ENCODE data around the gene PADI4.

PADI4 gene

GRCh38 chr1:17272066-17272465, 35.9 kb upstream of the PADI4 start:
- Histone ChIP-seq H3K9ac (ENCODE audit: low read length) (no peak overlapping the region), H3K4me3 (ENCODE audit: low read depth, low read length) (no peak overlapping the region), H3K9me3 (ENCODE audit: control insufficient read depth, insufficient read depth, low read depth, low read length) (no peaks in the 10 kb centered on the region), H3K27ac (ENCODE audit: low read depth, low read length) (no peak overlapping the region), H3K4me1 (ENCODE audit: control insufficient read depth, insufficient read depth, low read length) (peaks cover 4% of the 10 kb centered on the region; the same call in 1 of the 2 replicates), H3K27me3 (ENCODE audit: control insufficient read depth, insufficient read depth, low read length) (no peaks in the 10 kb centered on the region), H3K36me3 (ENCODE audit: control insufficient read depth, insufficient read depth, low read length) (no peaks in the 10 kb centered on the region)

GRCh38 chr1:17272646-17273045, 35.4 kb upstream of the PADI4 start:
- Histone ChIP-seq H3K4me1 (ENCODE audit: control insufficient read depth, insufficient read depth, low read length) (peaks cover 4% of the 10 kb centered on the region; the same call in 1 of the 2 replicates), H3K9me3 (ENCODE audit: control insufficient read depth, insufficient read depth, low read depth, low read length) (no peaks in the 10 kb centered on the region), H3K27ac (ENCODE audit: low read depth, low read length) (no peak overlapping the region), H3K36me3 (ENCODE audit: control insufficient read depth, insufficient read depth, low read length) (no peaks in the 10 kb centered on the region), H3K9ac (ENCODE audit: low read length) (no peak overlapping the region), H3K4me3 (ENCODE audit: low read depth, low read length) (no peak overlapping the region), H3K27me3 (ENCODE audit: control insufficient read depth, insufficient read depth, low read length) (no peaks in the 10 kb centered on the region)

- H3K9me3 ChIP-seq (ENCODE audit: control insufficient read depth, insufficient read depth, low read depth, low read length) = no peaks in the 10 kb centered on the region
- peaks cover 4% of the 10 kb centered on the region; the same call in 1 of the 2 replicates for H3K4me1 ChIP-seq (ENCODE audit: control insufficient read depth, insufficient read depth, low read length)
- H3K36me3 ChIP-seq (ENCODE audit: control insufficient read depth, insufficient read depth, low read length) = no peaks in the 10 kb centered on the region
- H3K27me3 ChIP-seq (ENCODE audit: control insufficient read depth, insufficient read depth, low read length) = no peaks in the 10 kb centered on the region
- H3K4me3 ChIP-seq (ENCODE audit: low read depth, low read length) = no peak overlapping the region
- H3K9ac ChIP-seq (ENCODE audit: low read length) = no peak overlapping the region
- no peak overlapping the region for H3K27ac ChIP-seq (ENCODE audit: low read depth, low read length)
Observed at GRCh38 chr1:17273096-17273495, 34.9 kb upstream of the PADI4 start.

GRCh38 chr1:17274186-17275170, 33.5 kb upstream of the PADI4 start:
- Histone ChIP-seq H3K4me3 (ENCODE audit: low read depth, low read length) (no peak overlapping the region), H3K27me3 (ENCODE audit: control insufficient read depth, insufficient read depth, low read length) (no peaks in the 10 kb centered on the region), H3K9ac (ENCODE audit: low read length) (no peak overlapping the region)

GRCh38 chr1:17276568-17276967, 31.4 kb upstream of the PADI4 start:
- Histone ChIP-seq H3K4me1 (ENCODE audit: control insufficient read depth, insufficient read depth, low read length) (peaks cover 4% of the 10 kb centered on the region; the same call in 1 of the 2 replicates), H3K27me3 (ENCODE audit: control insufficient read depth, insufficient read depth, low read length) (no peaks in the 10 kb centered on the region), H3K27ac (ENCODE audit: low read depth, low read length) (no peak overlapping the region), H3K9me3 (ENCODE audit: control insufficient read depth, insufficient read depth, low read depth, low read length) (no peaks in the 10 kb centered on the region), H3K36me3 (ENCODE audit: control insufficient read depth, insufficient read depth, low read length) (no peaks in the 10 kb centered on the region), H3K4me3 (ENCODE audit: low read depth, low read length) (no peak overlapping the region), H3K9ac (ENCODE audit: low read length) (no peak overlapping the region)

More at GRCh38 chr1:17274186-17275170, 33.5 kb upstream of the PADI4 start:
- no peaks in the 10 kb centered on the region for H3K9me3 ChIP-seq (ENCODE audit: control insufficient read depth, insufficient read depth, low read depth, low read length)
- no peaks in the 10 kb centered on the region for H3K36me3 ChIP-seq (ENCODE audit: control insufficient read depth, insufficient read depth, low read length)
- H3K27ac ChIP-seq (ENCODE audit: low read depth, low read length) = no peak overlapping the region
- H3K4me1 ChIP-seq (ENCODE audit: control insufficient read depth, insufficient read depth, low read length) = peaks cover 4% of the 10 kb centered on the region; the same call in 1 of the 2 replicates

GRCh38 chr1:17277511-17278159, 30.4 kb upstream of the PADI4 start:
- Histone ChIP-seq H3K9ac (ENCODE audit: low read length) (no peak overlapping the region), H3K27ac (ENCODE audit: low read depth, low read length) (no peak overlapping the region), H3K9me3 (ENCODE audit: control insufficient read depth, insufficient read depth, low read depth, low read length) (no peaks in the 10 kb centered on the region), H3K4me3 (ENCODE audit: low read depth, low read length) (no peak overlapping the region), H3K36me3 (ENCODE audit: control insufficient read depth, insufficient read depth, low read length) (no peaks in the 10 kb centered on the region), H3K4me1 (ENCODE audit: control insufficient read depth, insufficient read depth, low read length) (peaks cover 4% of the 10 kb centered on the region; the same call in 1 of the 2 replicates), H3K27me3 (ENCODE audit: control insufficient read depth, insufficient read depth, low read length) (no peaks in the 10 kb centered on the region)

GRCh38 chr1:17278996-17279830, 28.8 kb upstream of the PADI4 start:
- Histone ChIP-seq H3K9ac (ENCODE audit: low read length) (no peak overlapping the region), H3K4me1 (ENCODE audit: control insufficient read depth, insufficient read depth, low read length) (0 out of 2 replicates have a peak, but pooled peaks cover 4% of the 10 kb centered on the region), H3K9me3 (ENCODE audit: control insufficient read depth, insufficient read depth, low read depth, low read length) (no peaks in the 10 kb centered on the region), H3K27me3 (ENCODE audit: control insufficient read depth, insufficient read depth, low read length) (no peaks in the 10 kb centered on the region), H3K27ac (ENCODE audit: low read depth, low read length) (no peak overlapping the region), H3K36me3 (ENCODE audit: control insufficient read depth, insufficient read depth, low read length) (no peaks in the 10 kb centered on the region), H3K4me3 (ENCODE audit: low read depth, low read length) (no peak overlapping the region)

- Histone ChIP-seq H3K4me3 (ENCODE audit: low read depth, low read length) (no peak overlapping the region), H3K27ac (ENCODE audit: low read depth, low read length) (no peak overlapping the region), H3K4me1 (ENCODE audit: control insufficient read depth, insufficient read depth, low read length) (no peaks in the 10 kb centered on the region), H3K9ac (ENCODE audit: low read length) (no peak overlapping the region), H3K9me3 (ENCODE audit: control insufficient read depth, insufficient read depth, low read depth, low read length) (no peaks in the 10 kb centered on the region), H3K27me3 (ENCODE audit: control insufficient read depth, insufficient read depth, low read length) (no peaks in the 10 kb centered on the region), H3K36me3 (ENCODE audit: control insufficient read depth, insufficient read depth, low read length) (no peaks in the 10 kb centered on the region)
Observed at GRCh38 chr1:17280436-17280835, 27.6 kb upstream of the PADI4 start.

- no peak overlapping the region for H3K9ac ChIP-seq (ENCODE audit: low read length)
Observed at GRCh38 chr1:17280894-17281293, 27.1 kb upstream of the PADI4 start.

GRCh38 chr1:17281775-17282181, 26.2 kb upstream of the PADI4 start:
- Histone ChIP-seq H3K9ac (ENCODE audit: low read length) (no peak overlapping the region), H3K4me3 (ENCODE audit: low read depth, low read length) (no peak overlapping the region), H3K36me3 (ENCODE audit: control insufficient read depth, insufficient read depth, low read length) (no peaks in the 10 kb centered on the region), H3K27ac (ENCODE audit: low read depth, low read length) (no peak overlapping the region), H3K4me1 (ENCODE audit: control insufficient read depth, insufficient read depth, low read length) (no peaks in the 10 kb centered on the region), H3K9me3 (ENCODE audit: control insufficient read depth, insufficient read depth, low read depth, low read length) (no peaks in the 10 kb centered on the region), H3K27me3 (ENCODE audit: control insufficient read depth, insufficient read depth, low read length) (no peaks in the 10 kb centered on the region)

More at GRCh38 chr1:17280894-17281293, 27.1 kb upstream of the PADI4 start:
- Histone ChIP-seq H3K4me3 (ENCODE audit: low read depth, low read length) (no peak overlapping the region), H3K27ac (ENCODE audit: low read depth, low read length) (no peak overlapping the region), H3K27me3 (ENCODE audit: control insufficient read depth, insufficient read depth, low read length) (no peaks in the 10 kb centered on the region), H3K9me3 (ENCODE audit: control insufficient read depth, insufficient read depth, low read depth, low read length) (no peaks in the 10 kb centered on the region), H3K36me3 (ENCODE audit: control insufficient read depth, insufficient read depth, low read length) (no peaks in the 10 kb centered on the region), H3K4me1 (ENCODE audit: control insufficient read depth, insufficient read depth, low read length) (no peaks in the 10 kb centered on the region)
